GM23338 (cell line): ENCODE data around the gene INTS14.

ENCODE experiments used
- CREB1 ChIP-seq: fragments of 250-450 bp; sonication (Bioruptor Pico); IDR thresholded peaks from 2 replicates; pipeline ENCODE4 v1.5.0; 2020; ENCODE audit warnings: low read depth, mild to moderate bottlenecking, moderate library complexity
- EZH2phosphoT487 ChIP-seq: fragments of 200-600 bp; sonication (generic); IDR thresholded peaks from one replicate; pipeline ENCODE4 v1.8.1; 2018; ENCODE audit warnings: antibody characterized with exemption; ENCODE audit not compliant: unreplicated experiment
- TF ChIP-seq, protein P1 (sequence below), 2 experiments: fragments of 200-600 bp in 1 of 2; sonication (generic) in 1 of 2; conservative IDR thresholded peaks; 2 replicates each; pipeline versions ENCODE4 v1.5.1 to v1.6.1; 2016 to 2017; ENCODE audit warnings: antibody characterized with exemption in 2 of 2, low read depth in 2 of 2, mild to moderate bottlenecking in 2 of 2, moderate library complexity in 1 of 2

DNA sequence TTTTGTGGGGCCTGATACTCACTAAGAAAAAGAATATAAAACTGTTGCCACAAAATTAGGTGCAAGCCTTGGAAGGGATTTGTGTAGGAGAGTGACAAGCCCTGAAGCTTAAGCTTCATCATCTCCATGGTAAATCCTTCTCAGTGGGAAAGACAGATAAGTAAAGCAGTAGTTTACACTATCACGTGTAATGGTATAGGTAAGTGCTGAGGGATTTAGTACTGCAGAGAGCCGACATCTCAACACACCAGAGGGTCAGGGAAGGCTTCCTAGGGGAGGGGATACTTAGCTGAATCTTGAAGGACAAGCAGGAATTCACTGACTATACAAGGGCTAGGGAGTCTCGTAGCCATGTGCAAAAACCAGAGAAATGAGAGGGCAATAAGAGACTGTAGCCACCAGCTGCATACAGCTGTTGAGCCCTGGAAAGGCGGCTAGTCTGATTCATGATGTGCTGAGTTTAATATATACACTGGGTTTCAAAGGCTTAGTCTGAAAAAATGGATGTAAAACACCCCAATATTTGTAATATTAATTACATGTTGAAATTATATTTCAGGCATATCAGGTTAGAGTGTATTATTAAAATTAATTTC is 21.9 kb upstream of the INTS14 start:
- TF ChIP-seq CREB1 (CRISPR knock-in tag): no peak
- no peak for TF ChIP-seq EZH2phosphoT487
- TF ChIP-seq, protein P1, sequence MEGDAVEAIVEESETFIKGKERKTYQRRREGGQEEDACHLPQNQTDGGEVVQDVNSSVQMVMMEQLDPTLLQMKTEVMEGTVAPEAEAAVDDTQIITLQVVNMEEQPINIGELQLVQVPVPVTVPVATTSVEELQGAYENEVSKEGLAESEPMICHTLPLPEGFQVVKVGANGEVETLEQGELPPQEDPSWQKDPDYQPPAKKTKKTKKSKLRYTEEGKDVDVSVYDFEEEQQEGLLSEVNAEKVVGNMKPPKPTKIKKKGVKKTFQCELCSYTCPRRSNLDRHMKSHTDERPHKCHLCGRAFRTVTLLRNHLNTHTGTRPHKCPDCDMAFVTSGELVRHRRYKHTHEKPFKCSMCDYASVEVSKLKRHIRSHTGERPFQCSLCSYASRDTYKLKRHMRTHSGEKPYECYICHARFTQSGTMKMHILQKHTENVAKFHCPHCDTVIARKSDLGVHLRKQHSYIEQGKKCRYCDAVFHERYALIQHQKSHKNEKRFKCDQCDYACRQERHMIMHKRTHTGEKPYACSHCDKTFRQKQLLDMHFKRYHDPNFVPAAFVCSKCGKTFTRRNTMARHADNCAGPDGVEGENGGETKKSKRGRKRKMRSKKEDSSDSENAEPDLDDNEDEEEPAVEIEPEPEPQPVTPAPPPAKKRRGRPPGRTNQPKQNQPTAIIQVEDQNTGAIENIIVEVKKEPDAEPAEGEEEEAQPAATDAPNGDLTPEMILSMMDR (conservative IDR thresholded peaks at IDR 0.05; ENCODE audit: low read depth in 2 of 2): no peak
